Middle frontal gyrus (tissue), 1 donor: ENCODE measurements around the gene GADL1.

ENCODE experiments used
- DNase-seq: peaks from one replicate; pipeline ENCODE4 v3.0.0-alpha.2; 2015; ENCODE audit warnings: low spot score; ENCODE audit errors: extremely low spot score

The GADL1 gene

DNA sequence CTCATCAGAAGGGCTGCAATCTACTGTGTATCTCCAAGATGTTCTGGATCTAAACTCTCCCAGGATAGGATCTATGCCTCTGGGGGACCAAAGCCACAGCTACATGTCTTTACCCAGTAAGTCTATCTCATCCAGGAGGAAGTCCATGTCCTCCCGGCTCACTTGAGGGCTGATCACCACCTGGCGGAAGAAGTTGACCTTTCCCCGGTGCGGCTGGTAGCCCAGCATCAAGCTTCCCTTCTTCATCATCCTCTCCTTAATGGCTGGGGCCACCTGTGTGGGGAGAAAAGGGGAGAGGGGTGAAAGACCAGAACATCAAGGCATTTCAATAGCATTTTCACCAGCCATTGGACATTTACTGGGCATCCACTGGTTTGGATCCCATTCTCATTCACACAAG lies 166.3 kb downstream of the GADL1 start:
- DNase-seq = no peak

DNA sequence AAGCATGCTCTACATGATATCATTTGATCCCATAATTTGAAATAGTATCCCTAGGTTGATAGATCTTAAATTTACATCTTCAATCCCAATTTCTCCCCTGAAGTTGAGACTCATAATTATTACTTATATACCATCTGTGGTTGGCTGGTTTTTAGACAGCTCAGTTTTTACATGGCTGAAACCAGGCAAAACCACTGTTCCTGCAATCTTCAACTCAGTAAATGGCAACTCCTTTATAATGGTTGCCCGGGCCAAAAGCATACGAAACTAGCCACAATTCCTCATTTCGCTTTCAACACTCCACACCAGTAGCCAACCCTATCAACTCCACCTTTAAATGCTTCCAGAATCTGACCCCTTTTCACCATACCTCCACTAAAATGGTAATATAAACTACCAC lies 169.6 kb downstream of the GADL1 start:
- no peak for DNase-seq

GRCh38 chr3:30723211-30723610 lies 171.2 kb downstream of the GADL1 start:
- no peak for DNase-seq

GRCh38 chr3:30721314-30721634 lies 173.2 kb downstream of the GADL1 start:
- no peak for DNase-seq

GRCh38 chr3:30720586-30721313 lies 173.7 kb downstream of the GADL1 start:
- no peak for DNase-seq

- DNase-seq = no peak
Observed at GRCh38 chr3:30719536-30719935, 174.9 kb downstream of the GADL1 start.

- no peak for DNase-seq
Observed at GRCh38 chr3:30713885-30714503, 180.5 kb downstream of the GADL1 start.

- no peak for DNase-seq
Observed at GRCh38 chr3:30712991-30713390, 181.5 kb downstream of the GADL1 start.

DNA sequence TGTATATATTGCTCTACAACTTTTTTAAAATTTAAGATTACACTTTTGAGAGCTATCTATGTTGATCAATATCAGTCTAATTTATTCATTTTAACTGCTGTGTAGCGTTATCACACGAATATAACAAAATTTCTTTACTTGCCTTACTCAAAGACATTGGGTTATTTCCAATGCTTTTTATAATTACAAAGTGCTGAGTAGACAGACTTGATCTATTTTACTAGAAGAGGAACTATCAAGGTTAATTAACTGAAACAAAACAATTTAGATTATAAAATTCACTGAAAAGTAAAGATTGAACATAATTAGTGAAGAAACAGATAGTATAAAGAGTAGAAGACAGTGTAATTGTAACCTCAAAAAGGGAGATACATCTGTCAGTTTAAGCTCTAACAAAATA lies 182.6 kb downstream of the GADL1 start:
- DNase-seq = no peak

GRCh38 chr3:30711151-30711550 lies 183.3 kb downstream of the GADL1 start:
- no peak for DNase-seq

DNA sequence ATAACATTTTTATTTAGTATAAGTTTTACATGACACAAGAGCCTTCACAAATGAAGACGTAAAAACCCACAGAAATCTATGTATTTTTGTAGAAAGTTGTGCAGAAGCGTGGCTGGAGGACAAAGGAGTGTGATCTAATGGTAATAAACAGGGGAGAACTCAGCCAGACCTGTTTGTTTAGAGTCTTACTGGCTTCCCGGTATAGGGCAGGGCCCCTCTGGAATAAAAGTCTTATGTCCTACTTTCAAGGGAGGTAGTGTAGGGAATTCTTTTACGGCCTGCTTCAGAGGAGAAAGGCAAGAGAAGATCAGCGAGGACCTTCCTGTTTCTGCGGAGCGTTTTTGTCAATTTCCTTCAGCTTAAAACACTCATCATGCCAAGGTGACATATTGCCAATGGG lies 184.4 kb downstream of the GADL1 start:
- DNase-seq = no peak

GRCh38 chr3:30708472-30708871 lies 186.0 kb downstream of the GADL1 start:
- no peak for DNase-seq

- no peak for DNase-seq
Observed at GRCh38 chr3:30707825-30708224, 186.6 kb downstream of the GADL1 start.

GRCh38 chr3:30704931-30705890 lies 189.2 kb downstream of the GADL1 start:
- DNase-seq = no peak

DNA sequence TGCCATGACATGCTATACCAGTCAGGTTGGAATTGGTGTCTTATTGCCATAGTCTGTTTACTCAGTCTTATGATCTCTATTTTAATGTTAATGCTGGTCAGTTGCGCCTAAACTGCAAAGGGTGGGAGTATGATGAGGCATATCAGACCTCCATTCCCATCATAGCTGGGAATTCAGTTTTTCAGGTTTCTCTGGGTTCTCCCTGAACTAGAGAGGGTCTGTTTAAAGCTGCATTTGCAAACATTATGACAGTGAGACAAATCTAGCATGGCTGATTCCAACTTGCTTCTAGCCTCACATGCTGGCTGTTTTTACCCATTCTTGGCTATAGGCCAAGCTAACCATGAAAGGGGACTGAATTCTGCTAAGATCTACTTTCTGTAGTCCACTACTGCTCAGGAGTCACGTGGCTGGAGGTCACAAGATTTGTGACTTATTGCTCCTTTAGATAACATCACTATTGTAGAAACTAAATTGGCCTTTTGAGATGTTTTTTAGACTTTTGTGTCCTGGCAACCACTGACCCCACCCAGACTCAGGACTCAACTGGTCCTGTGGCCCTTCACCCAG lies 191.5 kb downstream of the GADL1 start:
- no peak for DNase-seq

GRCh38 chr3:30702038-30702827 lies 192.2 kb downstream of the GADL1 start:
- DNase-seq = no peak

DNA sequence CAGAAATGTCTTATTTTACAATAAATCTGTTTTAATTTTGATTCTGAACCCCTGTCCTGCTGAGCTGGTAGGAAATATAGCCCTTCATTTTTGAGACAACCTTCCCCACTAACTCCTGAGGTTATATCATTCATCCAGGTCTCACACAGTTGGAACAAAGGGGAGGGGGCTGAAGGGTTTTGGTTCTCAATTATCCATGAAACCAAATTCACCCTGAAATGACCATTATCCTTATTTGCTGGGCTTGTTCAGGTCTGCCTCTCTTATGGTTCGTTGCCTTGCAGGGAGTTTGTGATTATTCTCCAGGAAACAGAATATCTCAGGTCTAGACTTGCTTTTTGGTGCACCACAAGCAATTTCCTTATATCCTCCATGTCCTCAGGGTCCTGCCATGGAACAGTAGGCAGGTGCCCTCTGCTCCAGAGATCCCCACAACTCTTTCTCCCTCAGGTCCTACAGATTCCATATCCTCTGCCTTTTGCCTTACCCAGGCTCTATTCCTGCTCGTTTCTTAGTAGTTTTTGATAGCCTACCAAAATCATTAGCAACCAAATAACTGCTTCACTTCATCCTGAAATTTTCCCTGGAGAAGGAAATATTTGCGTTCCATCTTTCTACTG lies 193.6 kb downstream of the GADL1 start:
- DNase-seq = no peak

- DNase-seq = no peak
Observed at GRCh38 chr3:30699927-30700326, 194.5 kb downstream of the GADL1 start.

GRCh38 chr3:30698549-30698948 lies 195.9 kb downstream of the GADL1 start:
- no peak for DNase-seq

DNA sequence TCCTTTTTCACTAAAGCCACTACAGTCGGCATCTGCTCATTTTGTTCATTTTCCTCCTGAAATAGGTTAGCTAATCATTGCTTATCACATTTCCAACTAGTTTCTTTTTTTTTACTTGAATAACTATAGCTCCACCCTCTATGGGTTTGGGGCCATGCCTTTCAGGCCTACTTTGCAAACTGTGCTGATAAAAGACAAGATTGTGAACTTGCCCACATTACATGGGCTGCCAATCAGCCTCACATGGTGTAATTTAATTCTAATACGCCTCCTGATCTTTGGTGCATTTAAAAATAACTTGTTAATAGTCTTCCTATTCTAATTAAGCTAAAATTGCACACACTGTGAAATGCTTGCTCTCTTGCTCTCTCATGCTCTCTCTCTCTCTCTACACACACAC lies 197.6 kb downstream of the GADL1 start:
- no peak for DNase-seq

GRCh38 chr3:30696403-30696819 lies 198.1 kb downstream of the GADL1 start:
- no peak for DNase-seq
